ENCODE measurements around the gene CD70. TPM values are rescaled to one million over a fixed set of nuclear protein-coding genes. Genes with fewer than 3 reads are reported as not detected.
"Not testable (repeated sequence)": the region's sequence is repeated elsewhere in the genome, so short reads cannot be mapped to it uniquely, and the experiment has no call there.

CD70 gene
- total RNA-seq, 1 experiment from 2014 or later: 2.0 TPM

DNA sequence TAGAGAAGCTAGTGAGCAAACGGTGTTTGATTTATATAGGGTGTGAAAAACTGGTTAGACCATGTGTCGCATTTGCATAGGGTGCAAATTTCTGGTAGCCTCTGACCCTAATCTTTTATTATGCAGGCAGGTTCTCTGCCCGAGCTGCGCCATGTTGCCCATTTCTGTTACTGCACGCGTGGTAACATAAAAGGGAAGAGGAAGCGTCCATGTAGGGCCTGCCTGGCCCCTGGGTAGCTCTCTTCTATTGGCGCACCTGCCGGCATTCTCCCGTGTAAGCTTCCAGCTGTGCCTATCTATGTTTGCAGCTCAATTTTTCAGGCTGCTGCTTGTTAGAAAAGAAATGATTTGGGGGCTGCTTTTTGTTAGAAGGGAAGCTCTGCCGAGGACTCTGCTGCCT lies 14.0 kb upstream of the CD70 start:
- no peak overlapping the region for H3K4me3 ChIP-seq (ENCODE audit: low read depth, low read length, poor library complexity, severe bottlenecking)
- no peaks in the 10 kb centered on the region for H3K4me1 ChIP-seq (ENCODE audit: insufficient read depth, low read length, poor library complexity, severe bottlenecking)
- BruUV-seq (replicated peaks): no TSS peak
- no peak overlapping the region for H3K27ac ChIP-seq (ENCODE audit: low read depth, low read length, poor library complexity, severe bottlenecking)
- no peak for DNase-seq (ENCODE audit: low spot score)
- ChIA-PET POLR2A (ENCODE audit: low non-redundant PET) (no interaction called here), CTCF (no interaction called here)
- no peak for TF ChIP-seq EZH2 (IDR thresholded peaks at IDR 0.05; ENCODE audit: borderline replicate concordance, low read depth, low read length, poor library complexity, severe bottlenecking)
- TF ChIP-seq, protein P1, sequence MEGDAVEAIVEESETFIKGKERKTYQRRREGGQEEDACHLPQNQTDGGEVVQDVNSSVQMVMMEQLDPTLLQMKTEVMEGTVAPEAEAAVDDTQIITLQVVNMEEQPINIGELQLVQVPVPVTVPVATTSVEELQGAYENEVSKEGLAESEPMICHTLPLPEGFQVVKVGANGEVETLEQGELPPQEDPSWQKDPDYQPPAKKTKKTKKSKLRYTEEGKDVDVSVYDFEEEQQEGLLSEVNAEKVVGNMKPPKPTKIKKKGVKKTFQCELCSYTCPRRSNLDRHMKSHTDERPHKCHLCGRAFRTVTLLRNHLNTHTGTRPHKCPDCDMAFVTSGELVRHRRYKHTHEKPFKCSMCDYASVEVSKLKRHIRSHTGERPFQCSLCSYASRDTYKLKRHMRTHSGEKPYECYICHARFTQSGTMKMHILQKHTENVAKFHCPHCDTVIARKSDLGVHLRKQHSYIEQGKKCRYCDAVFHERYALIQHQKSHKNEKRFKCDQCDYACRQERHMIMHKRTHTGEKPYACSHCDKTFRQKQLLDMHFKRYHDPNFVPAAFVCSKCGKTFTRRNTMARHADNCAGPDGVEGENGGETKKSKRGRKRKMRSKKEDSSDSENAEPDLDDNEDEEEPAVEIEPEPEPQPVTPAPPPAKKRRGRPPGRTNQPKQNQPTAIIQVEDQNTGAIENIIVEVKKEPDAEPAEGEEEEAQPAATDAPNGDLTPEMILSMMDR (conservative IDR thresholded peaks at IDR 0.05; ENCODE audit: low read depth, low read length): no peak
- H3K27me3 ChIP-seq (replicated peaks; ENCODE audit: insufficient read depth, low read depth, low read length, poor library complexity): no peaks in the 10 kb centered on the region
- H3K36me3 ChIP-seq (ENCODE audit: insufficient read depth, low read length, poor library complexity, severe bottlenecking): no peaks in the 10 kb centered on the region
- no peaks in the 10 kb centered on the region for H3K9me3 ChIP-seq (ENCODE audit: low read depth, low read length, poor library complexity, severe bottlenecking)
- intact Hi-C loops (cut with micrococcal nuclease; ENCODE audit: unreplicated experiment): no loop called here

DNA sequence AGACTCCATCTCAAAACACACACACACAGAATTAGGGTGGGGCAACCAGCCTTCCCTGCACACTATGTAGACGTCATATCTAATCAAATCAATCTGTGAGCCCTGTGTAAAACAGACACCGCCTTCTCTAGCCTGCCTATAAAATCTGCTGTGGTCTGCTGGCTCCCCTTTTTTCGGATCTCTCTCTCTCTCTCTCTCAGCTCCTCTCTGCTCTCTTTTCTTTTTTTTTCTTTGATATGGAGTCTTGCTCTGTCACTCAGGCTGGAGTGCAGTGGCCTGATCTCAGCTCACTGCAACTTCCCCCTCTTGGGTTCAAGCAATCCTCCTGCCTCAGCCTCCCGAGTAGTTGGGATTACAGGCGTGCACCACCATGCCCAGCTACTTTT lies 11.8 kb upstream of the CD70 start:
- DNase-seq (ENCODE audit: low spot score): no peak
- TF ChIP-seq, protein P1 (conservative IDR thresholded peaks at IDR 0.05; ENCODE audit: low read depth, low read length): no peak
- no peak for TF ChIP-seq EZH2 (IDR thresholded peaks at IDR 0.05; ENCODE audit: borderline replicate concordance, low read depth, low read length, poor library complexity, severe bottlenecking)
- ChIA-PET POLR2A (ENCODE audit: low non-redundant PET) (no interaction called here), CTCF (no interaction called here)
- BruUV-seq (replicated peaks): no TSS peak
- intact Hi-C loops (cut with micrococcal nuclease; ENCODE audit: unreplicated experiment): no loop called here
- H3K27me3 ChIP-seq (replicated peaks; ENCODE audit: insufficient read depth, low read depth, low read length, poor library complexity): no peaks in the 10 kb centered on the region
- no peaks in the 10 kb centered on the region for H3K36me3 ChIP-seq (ENCODE audit: insufficient read depth, low read length, poor library complexity, severe bottlenecking)
- H3K4me3 ChIP-seq (ENCODE audit: low read depth, low read length, poor library complexity, severe bottlenecking): no peak overlapping the region
- H3K9me3 ChIP-seq (ENCODE audit: low read depth, low read length, poor library complexity, severe bottlenecking): no peaks in the 10 kb centered on the region
- H3K4me1 ChIP-seq (ENCODE audit: insufficient read depth, low read length, poor library complexity, severe bottlenecking): no peaks in the 10 kb centered on the region
- H3K27ac ChIP-seq (ENCODE audit: low read depth, low read length, poor library complexity, severe bottlenecking): no peak overlapping the region

DNA sequence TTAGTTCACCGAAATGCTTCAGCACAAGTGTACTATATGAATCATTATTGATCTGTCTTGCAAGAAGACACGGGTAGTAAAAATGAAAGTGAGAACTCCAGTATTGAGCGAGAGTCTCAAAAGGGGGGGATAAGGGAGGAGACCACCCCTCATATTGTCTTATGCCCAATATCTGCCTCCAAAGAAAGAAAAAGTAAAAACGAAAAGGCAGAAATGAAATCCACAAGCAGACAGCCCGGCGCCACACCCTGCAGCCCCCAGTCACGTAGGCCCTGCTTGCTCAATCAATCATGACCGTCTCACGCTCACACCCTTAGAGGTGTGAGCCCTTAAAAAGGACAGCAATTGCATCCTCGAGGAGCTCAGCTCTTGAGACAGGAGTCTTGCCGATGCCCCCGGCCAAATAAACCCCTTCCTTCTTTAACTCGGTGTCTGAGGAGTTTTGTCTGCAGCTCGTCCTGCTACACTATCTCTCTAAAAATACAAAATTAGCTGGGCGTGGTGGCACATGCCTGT lies 10.6 kb upstream of the CD70 start:
- H3K4me1 ChIP-seq (ENCODE audit: insufficient read depth, low read length, poor library complexity, severe bottlenecking); BruUV-seq (replicated peaks); POLR2A ChIA-PET (ENCODE audit: low non-redundant PET); H3K36me3 ChIP-seq (ENCODE audit: insufficient read depth, low read length, poor library complexity, severe bottlenecking); H3K9me3 ChIP-seq (ENCODE audit: low read depth, low read length, poor library complexity, severe bottlenecking); H3K27ac ChIP-seq (ENCODE audit: low read depth, low read length, poor library complexity, severe bottlenecking); H3K27me3 ChIP-seq (replicated peaks; ENCODE audit: insufficient read depth, low read depth, low read length, poor library complexity); DNase-seq (ENCODE audit: low spot score); intact Hi-C loops (cut with micrococcal nuclease; ENCODE audit: unreplicated experiment); H3K4me3 ChIP-seq (ENCODE audit: low read depth, low read length, poor library complexity, severe bottlenecking): not testable (repeated sequence)
- CTCF ChIA-PET: interaction anchor here (0.6 kb wide), 1 partner anchor 182 kb away, joined by 4 read pairs; no protein-coding TSS in a partner anchor

DNA sequence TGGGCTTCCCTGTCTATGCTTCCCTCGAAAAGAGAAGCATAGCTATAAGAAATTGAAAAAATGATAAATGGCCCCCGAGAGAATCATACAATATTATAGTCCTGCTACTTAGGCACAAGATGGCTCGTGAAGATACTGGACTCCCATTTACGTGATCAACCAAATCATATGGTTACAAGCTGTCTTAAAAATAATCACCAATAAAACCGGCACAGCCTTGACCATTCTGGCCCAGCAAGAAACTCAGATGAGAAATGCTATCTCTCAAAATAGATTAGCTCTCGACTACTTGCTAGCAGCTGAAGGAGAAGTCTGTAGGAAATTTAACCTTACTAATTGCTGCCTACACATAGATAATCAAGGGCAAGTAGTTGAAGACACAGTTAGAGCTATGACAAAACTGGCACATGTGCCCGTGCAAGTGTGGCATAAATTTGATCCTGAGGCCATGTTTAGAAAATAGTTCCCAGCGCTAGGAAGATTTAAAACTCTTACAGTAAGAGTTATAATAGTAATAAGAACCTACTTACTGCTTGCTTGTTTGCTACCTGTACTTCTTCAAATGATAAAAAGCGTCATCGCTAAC lies 10.1 kb upstream of the CD70 start:
- H3K36me3 ChIP-seq (ENCODE audit: insufficient read depth, low read length, poor library complexity, severe bottlenecking); H3K4me1 ChIP-seq (ENCODE audit: insufficient read depth, low read length, poor library complexity, severe bottlenecking); H3K4me3 ChIP-seq (ENCODE audit: low read depth, low read length, poor library complexity, severe bottlenecking); intact Hi-C loops (cut with micrococcal nuclease; ENCODE audit: unreplicated experiment); POLR2A ChIA-PET (ENCODE audit: low non-redundant PET); H3K9me3 ChIP-seq (ENCODE audit: low read depth, low read length, poor library complexity, severe bottlenecking); CTCF ChIA-PET; DNase-seq (ENCODE audit: low spot score); H3K27me3 ChIP-seq (replicated peaks; ENCODE audit: insufficient read depth, low read depth, low read length, poor library complexity); BruUV-seq (replicated peaks); H3K27ac ChIP-seq (ENCODE audit: low read depth, low read length, poor library complexity, severe bottlenecking): not testable (repeated sequence)
